Stimulated activated CD8-positive, alpha-beta memory T cell treated with anti-CD3 and anti-CD28 coated beads, Interleukin-12 subunit alpha, Interleukin-12 subunit beta, amount 100 ng/mL, for 1 hour (primary cell): Measurements from ENCODE around the gene RPS6KL1.
"Not testable (repeated sequence)": the region's sequence is repeated elsewhere in the genome, so short reads cannot be mapped to it uniquely, and the experiment has no call there.

Experiments used
- DNase-seq: peaks from one replicate; pipeline ENCODE4 v3.0.0-alpha.2; 2020; ENCODE audit warnings: low read depth

RPS6KL1 gene

DNA sequence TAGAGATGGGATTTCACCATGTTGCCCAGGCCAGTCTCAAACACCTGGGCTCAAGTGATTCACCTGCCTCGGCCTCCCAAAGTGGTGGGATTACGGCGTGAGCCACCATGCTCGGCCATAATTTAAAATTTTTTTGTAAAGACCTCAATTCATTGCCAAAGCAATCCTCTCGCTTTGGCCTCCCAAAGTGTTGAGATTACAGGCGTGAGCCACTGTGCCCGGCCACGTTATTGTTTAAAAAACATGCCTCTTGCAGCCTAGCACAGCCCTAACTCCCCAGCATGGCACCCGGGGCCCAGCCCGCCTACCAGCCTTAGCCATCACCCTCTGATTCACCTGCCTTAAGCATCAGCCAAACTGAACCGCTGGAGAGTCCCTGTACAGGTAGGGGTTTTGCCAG, 13.1 kb upstream of the RPS6KL1 start:
- DNase-seq = no peak

DNA sequence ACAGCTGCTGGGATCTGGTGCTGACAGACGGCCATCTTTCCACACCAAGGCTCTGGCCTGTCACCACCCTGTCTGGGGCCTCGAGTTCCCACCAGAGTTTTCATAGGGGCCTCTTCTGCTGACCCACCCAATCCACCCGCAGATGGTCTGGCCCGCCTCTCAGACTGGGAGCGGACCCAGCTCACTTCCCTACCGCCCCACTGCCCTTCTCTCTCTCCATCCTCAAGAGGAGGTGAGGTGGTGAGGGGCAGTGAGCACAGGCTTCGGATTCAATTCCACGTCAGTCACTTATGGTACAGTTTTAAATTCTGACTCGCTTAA, 12.3 kb upstream of the RPS6KL1 start:
- no peak for DNase-seq

DNA sequence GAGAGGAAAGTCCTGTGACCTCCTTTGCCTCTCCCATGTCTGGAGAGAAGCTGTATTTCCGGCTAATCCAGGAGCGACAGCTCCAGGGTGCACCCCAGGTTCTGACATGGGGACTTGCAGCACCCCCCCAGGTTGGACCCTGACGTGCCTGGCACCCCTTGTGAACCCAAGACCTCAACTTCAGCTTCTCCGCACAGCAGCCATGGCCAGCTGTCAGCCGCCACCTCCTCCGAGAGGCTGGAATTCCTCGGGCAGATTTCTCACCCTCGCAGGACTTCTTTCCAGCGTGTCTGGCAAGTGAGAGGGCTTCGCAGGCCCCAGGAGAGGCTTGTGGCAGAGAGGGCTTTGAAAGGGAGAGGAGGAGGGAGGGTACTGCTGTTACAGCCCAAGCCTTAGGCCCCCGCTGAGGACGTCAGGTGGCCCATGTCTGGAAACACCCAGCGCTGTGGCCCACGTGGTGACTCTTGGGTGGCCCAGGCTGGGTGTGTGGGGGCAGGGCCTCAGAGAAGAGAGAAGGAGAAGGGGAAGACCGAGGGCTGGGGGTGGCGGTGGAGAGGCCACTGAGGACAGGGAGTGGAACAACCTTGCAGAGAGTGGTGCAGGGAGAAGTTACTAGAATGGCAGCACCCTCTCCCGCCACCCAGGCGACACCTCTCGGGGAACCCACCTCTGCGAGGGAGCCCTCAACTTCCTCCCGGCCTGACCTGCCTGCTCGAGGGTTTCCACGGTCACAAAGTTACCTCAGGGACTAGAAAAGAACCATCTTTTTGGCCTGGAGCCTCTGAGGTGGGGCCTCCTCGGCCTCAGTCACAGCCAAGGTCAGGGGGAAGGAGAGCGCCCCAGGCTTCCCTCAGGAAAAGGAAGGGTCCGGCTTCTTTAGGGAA, 11.7 kb upstream of the RPS6KL1 start:
- DNase-seq = no peak

DNA sequence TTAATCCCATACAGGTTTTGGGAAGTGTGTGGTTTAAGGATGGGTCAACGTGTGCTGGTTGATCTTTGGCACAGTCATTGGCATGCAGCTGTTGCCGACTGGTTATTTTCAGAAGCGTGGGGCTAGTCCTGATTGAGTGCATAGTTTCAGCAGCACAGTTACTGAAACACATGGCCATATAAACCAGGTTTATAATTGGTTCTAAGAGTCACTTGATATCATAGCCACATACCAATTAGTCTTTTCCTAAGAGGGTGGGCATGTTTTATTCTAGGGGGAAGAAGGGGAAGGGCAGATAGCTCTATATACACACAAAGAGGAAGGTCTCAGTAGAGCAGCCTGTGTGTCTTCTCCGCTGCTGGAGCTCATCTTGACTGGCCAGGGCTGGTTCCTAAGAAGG, 11.0 kb upstream of the RPS6KL1 start:
- no peak for DNase-seq

DNA sequence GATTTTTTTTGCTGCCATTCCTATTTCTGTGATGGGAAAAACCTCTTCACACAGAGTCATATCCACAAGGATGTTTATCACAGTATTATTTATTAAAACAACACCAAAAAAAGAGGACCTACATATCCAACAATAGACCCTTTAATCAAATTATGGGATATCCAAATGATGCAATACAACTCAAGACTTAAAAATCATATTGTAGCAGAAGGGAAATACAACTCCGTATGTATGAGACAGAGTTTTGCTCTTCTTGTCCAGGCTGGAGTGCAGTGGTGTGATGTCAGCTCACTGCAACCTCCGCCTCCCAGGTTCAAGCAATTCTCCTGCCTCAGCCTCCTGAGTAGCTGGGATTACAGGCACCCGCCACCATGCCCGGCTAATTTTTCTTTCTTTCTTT, 9.9 kb upstream of the RPS6KL1 start:
- DNase-seq = not testable (repeated sequence)

DNA sequence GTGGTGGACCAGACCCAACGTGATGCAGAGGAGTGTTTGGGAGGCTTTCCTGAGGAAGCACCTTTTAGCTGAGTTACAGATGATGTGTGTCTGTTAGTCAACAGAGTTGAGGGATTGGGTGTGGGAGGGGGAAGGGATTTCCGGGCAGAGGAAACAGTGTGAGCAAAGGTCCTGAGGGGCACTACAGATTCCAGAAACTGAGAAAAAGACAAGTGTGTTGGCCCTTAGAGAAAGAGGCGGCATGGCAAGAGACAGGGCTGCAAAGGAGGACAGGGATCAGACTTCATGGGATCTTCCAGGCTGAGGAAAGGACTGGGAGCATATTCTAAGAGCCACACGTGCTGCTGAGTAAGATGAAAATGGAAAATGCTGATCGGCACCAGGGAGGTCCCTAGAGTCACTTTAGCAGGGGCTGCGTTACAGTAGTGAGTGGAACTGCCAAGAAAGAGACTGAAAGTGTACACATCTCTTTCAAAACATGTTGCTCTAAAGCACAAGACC, 9.4 kb upstream of the RPS6KL1 start:
- DNase-seq = no peak

DNA sequence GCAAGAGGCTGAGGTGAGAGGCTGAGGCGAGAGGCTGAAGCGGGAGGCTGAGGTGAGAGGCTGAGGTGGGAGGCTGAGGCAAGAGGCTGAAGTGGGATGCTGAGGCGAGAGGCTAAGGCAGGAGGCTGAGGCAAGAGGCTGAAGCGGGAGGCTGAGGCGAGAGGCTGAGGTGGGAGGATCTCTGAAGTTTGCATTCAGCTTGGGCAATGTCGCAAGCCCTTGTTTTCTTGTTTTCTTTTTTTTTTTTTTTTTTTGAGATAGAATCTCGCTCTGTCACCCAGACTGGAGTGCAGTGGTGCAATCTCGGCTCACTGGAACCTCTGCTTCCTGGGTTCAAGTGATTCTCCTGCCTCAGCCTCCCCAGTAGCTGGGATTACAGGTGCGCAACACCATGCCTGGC, 8.7 kb upstream of the RPS6KL1 start:
- not testable (repeated sequence) for DNase-seq

DNA sequence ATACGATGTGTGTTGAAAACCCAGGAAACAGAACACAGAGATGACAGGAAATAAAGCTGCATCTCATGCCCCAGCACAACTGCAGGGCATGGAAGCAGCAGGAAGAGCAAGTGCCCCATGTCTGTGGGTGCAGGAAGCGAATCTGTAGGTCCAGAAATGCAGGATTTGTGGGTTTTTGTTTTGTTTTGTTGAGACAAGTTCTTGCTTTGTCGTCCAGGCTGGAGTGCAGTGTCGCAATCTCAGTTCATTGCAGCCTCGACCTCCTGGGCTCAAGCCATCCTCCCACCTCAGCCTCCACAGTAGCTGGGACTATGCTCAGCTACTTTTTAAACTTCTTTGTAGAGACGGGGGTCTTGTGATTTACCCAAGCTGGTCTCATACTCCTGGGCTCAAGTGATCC, 6.2 kb upstream of the RPS6KL1 start:
- DNase-seq = no peak

DNA sequence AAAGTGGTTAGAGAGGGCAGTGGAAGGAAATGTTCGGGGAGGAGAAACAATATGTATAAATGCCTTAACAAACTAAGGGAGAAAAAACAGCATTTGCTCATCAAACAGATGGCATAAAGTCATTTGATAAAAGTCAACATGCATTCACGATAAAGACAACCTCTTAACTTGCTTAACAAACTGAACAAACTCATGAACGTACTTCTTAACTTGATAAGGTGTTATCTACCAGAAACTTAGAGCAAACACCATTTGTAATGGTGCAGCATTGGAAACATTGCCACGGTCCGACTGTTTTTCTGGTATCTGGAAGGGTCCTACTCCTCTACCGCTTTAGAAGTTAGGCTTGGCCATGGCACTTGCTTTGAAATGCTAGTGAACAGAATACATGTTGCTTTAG, 4.2 kb upstream of the RPS6KL1 start:
- no peak for DNase-seq

DNA sequence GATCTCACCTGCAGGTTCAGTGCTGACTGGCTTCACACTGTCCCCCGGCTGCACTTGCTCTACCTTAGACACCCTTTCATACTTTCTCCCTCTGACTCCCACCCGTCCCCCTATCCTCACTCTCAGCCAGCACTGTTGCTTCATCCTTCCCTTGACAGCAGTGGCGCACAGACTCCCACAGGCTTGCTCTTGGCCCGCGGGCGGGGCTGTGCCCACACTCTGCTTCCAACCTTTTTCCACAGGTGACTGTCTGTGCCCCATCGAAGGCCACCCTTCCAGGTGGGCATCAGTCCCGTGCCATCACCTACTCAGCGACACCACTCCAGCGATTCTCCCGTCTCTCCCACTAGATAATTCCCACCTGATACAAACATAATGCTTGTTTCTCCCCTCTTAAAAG, 1.0 kb upstream of the RPS6KL1 start:
- no peak for DNase-seq

DNA sequence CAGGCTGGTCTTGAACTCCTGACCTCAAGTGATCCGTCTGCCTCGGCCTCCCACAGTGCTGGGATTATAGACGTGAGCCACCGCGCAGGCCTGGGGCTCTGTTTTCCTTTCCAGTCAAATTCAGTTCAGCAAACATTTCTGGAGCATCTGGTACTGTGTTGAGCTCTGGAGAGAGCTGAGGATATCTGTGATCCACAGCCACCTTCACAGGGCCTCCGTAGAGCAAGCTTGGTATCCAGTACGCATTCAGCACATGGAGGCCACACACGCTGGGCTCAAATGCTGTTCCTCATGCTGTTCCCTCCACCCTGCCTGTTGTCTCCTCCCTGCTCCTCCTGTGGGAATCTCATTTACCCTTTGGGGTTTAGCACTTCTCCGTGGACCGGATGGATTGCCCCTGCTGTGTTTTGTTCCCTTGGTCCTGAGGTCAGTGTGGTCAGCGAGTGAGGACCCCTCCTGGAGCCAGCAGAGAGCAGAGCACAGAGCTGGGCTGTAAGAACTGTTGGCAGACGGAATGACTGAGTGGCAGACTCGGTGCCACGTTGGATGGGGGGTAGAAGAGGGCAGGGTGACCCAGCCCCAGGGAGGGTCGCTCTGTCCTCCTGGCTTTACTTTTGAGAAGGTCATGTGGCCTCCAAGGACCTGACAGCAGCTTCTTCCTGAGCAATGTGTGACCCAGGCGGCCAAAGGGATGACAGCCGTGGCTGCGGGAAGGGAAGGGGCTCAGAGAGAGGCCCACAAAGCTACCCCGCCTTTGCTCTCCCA, 891 bp downstream of the RPS6KL1 start:
- no peak for DNase-seq

DNA sequence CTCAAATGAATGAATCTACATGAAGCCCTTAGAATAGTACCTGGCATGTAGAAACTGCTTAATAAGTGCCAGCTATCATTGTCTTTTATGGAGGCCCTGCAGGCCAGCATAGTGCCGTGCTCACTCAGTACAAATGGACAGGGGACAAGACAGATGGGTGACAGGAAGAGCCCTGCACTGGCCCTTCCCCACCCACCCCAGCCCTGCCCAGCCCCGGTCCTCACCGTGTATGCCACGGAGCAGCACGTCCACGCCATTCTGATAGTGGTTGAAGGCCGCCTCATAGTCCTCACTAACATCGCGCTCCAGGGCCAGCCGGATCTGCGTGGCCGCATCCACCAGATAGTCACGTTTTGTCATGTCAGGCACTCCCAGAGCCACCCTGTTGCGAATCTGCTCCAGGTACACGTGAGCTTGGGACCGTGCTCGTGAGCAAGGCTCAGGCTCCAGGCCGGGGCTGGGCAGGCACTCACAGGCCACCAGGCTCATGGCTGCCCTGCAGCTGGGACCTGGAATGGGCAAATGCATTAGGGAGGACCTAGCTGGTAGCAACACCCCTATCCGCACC, 1.9 kb downstream of the RPS6KL1 start:
- DNase-seq = no peak

DNA sequence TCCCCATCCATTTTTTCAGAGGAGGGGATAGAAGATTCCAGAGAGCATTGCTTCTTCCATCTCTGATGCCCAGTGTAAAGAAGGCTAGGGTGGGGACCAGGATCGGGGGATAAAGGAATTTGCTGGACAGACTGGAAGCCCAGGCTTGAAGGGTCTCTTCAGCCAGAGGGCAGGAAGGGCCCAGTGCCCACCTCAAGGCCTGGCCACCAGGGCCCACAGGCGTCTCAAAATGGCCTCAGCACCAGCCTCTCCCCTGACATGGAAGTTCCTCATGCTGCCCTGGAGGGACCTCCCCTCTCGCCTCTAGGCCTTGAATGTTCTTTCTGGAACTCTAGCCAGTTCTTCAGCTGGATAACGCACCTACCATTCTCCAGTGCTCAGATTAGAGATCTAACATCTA, 2.8 kb downstream of the RPS6KL1 start:
- DNase-seq = no peak

DNA sequence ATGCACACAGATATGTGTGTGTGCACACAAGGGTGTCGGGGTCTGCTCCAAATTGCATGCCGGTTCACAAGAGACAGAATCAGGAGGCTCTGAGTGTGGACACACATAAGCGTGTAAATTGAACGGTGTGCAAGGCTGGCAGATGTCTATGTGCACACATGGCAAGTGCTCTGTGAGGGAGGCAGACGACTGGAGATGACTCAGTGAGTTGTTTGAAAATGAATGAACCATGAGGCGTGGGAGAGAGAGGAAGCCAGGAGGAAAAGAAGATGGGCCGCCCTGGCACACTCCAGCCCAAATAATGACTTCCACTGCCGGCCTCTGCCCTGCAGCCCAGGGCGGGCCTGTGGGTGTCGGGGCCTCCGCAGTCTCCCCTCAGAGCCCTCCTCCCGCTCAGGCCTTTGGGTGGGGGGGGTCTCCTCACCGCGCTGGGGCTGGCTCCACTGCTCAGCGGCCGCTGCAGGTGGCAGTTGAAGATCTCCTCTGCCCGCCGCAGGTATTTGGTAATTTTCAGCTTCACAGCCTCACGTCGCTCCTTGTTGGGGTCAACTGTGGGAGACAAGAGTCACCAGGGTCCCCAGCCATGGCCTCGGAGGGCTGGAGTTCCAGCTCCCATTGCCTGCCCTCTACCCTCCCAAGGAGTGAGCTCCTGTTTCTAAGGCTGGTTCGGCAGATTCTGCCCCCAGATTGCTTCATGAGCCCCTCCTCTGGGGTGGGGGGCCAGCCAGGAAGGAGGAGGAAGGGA, 3.5 kb downstream of the RPS6KL1 start:
- no peak for DNase-seq

DNA sequence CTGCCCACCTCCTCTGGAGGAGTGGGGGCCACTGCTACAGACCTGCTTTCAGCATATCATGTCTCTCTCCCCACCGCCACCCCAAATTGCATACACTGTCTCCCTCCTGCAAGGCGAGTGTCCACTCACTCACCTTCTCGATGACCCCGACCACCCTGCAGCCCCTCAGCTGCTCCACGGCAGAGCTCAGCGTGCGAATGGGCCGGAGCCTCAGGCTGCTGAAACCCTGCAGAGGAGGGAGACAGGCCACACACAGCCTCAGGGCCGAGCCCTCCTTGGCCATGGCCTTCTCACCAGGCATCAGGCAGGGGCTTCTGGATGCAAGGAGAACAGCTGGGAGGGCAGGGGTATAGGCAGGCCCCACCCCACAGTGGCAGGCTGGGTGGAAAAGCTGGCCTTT, 4.7 kb downstream of the RPS6KL1 start:
- no peak for DNase-seq

DNA sequence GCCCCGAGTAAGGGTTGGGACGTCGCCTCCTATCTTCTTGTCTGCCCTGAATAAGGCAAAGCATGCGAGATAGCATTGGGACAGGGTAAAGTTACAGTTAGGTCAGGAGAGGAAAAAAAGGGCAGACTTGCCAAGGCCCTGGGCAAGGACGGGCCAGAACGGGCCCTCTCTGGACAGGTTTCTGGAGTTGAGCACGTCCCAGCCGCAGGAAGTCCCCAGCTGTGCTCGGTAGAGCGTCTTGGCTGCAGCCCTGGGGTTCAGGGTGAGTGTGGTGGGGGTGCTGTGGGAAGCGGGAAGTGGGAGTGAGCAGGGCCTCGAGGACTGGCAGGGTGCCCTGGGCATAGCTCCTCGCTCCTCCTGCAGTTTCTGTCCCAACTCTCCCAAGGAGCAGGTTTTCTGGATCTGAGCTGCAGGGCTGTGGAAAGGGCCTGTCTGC, 5.4 kb downstream of the RPS6KL1 start:
- DNase-seq = no peak

DNA sequence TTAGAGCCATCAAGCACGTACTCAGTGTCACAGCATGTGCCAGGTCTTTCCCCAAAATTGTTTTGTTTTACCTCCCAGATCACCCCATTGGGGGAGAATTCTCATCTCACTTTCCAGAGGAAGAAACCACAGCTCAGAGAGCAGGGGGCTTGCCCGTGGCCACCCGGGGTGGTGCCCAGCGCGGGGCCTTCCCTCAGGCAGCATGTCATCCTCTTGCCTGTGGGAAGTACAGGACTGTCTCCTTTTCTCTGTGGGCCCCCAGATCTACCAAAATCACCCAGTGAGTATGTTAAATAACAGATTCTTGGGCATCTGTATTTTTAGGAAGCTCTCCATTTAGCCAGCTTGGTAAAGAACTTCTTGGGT, 5.9 kb downstream of the RPS6KL1 start:
- DNase-seq = no peak

DNA sequence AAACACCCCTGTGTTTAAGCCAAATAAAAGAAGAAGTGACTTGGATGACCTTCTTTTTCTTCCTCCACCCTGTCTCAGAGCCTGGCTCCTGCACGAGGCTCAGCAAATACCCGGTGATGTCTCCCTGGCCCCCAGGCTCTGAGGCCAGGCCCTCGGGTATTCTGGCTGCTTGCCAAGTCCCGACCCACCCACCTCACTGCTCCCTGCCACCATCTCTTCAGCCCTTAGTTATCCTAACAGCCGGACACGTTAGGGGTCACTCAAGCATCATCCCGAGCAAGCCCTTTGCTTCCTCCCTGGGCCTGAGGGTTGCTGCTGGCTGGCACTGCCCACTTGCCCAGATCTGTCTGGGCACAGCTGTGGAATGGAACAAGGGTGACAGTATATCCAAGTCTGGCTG, 7.2 kb downstream of the RPS6KL1 start:
- DNase-seq = no peak

DNA sequence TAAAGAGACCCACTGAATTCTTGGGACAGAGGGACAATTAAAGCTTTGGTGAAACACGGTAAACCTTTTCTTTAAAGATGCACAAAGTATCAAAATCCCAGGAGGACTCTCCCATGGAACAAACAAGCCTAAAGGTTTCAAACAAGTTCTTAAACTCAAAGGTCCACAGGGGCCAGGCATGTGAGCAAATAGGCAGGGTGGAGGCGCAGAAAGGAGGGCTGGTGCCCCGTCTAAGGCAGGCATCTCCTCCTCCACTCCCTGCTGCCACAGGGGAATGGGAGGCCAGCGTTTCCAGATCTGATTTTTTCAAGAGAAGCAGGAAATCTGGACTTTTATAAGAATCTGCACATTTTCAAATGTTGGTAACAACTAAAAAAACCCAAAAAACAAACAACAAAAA, 7.6 kb downstream of the RPS6KL1 start:
- no peak for DNase-seq

DNA sequence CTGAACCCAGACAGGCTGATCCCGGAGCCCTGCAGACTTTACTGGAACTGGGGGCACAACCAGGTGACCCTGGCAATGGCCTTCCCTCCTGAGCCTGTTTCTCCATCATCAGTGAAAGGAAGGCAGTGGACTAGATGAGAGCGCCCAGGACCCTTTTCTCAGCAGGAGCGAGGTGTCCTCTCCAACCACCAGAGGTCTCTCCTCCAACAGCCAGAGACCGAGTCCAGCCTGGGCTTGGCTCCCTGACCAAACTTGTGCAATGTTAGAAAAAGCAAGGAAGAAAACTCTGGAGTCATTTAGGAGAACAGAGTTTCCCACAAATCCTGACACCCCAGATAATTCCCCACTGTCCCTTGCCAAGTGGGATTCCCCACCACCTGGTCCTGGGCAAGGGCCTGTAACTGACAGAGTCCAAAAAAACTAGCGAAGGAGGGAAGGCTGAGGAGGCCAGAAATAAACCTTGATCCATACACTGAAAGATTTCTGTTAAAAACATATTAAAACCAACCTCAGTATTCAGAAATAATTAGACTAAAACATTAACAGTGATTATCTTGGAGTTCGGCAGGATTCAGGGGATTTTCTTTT, 9.0 kb downstream of the RPS6KL1 start:
- DNase-seq = no peak

DNA sequence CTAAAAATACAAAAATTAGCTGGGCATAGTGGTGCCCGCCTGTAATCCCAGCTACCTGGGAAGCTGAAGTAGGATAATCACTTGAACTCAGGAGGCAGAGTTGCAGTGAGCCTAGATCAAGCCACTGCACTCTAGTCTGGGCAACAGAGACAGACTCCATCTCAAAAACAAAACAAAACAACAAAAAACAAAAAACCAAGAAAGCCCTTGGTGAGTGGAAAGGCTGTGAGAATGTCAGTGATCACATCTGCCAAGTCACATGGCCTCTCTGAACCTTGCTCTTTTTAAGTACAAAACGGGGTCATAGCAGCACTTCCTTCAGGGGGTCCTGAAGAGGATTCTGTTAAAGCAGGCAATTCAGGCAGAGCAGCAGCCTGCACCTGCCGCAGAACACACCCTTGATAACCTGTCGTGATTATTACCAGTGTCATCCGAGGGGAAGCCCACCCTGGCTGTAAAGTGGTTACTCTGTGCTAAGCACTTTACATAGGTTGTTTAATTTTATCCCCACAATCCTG, 9.6 kb downstream of the RPS6KL1 start:
- DNase-seq = no peak

DNA sequence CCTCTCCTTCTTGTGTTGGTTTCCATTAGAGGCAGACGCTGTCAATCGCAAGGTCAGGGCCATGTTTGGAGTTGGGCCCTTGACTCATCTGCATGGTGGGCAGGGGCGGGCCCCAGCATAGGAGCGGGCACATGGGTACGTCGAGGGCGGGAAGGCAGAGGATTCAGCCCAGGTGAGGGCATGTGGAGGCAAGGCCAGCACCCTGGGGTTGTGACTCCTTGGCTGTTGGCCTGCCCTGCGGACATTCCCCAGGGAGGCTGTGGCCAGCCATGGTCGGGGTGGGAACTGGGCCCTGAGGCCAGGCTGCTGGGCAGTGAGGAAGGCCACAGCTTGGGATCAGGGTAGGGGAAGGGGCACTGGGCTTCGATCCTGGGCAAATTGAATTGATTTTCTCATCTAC, 10.3 kb downstream of the RPS6KL1 start:
- no peak for DNase-seq
